GM18508 (cell line): ENCODE results near the gene YWHAE.
"Not testable (repeated sequence)": the region's sequence is repeated elsewhere in the genome, so short reads cannot be mapped to it uniquely, and the experiment has no call there.

Source experiments
- ATAC-seq: cut with Tn5 transposase; IDR thresholded peaks from one replicate; pipeline ENCODE4 v1.9.1; 2021; ENCODE audit warnings: moderate number of reproducible peaks; ENCODE audit not compliant: insufficient read depth, unreplicated experiment

YWHAE gene

DNA sequence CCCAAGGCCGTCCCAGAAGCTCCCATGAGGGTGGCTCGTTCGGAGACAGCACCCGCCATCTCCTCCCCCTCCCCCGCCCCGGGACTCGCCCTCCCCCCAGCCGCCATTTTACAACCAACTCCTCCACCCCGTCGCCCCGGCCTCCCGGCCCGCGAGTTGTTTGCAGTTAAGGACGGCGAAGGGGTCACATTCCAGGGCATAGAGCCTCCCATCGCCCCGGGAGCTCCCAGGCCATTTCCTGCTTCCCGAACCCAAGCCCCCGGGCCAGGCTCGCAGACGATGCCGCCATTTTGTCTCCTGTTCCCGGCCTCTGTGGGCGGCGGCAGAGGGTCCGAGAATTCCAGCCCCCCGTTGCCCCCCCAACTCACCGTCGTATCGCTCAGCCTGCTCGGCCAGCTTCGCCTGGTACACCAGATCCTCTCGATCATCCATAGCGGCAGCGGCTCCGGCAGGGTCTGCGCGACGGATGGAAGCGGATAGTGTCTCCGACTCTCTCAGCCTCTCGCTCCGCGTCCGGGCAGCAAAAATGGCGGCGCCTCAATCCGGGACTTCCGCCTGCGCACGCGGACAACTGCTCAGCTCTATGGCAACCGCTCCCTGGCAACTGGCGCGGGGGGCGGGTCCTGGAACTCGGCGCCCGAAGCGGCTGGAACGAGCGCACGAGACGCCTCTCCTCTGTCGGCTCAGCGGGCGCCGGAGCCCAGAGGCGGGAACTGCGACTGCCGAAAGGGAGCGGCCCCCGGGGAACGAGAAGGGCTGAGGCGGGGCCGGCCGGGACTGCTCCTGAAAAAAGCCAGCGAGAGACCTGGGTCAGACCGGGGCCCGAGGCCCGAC, at the start of gene YWHAE:
TSS of gene YWHAE (minus strand) at position 544 of the 834 bp plus-strand sequence. CDS start at position 432, 112 bp downstream.
- ATAC-seq = peak; percentile 62

DNA sequence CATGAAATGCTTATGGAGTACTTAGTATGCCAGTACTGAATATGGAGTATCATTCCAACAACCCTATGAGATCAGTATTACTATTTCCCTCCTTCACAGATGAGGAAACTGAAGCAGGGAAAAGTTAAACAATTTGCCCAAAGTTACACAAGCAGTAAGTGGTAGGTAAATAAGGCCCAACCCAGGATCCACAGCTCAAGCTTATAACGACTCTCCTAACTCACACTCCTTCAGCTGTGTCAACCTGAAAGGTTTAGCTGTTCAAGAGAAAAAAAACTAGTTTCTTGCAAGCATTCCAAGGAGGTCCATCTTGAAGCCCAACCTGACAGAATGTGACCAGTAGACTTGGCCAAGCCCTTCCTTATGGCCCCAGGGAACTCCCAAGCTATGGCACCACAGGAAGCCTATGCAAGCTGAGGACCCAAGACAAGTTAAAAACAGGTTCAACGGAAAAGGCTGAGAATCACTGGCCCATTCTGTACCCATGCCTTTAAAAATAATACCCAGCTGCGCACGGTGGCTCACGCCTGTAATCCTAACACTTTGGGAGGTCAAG, 49.5 kb upstream of the YWHAE start:
- no peak for ATAC-seq

DNA sequence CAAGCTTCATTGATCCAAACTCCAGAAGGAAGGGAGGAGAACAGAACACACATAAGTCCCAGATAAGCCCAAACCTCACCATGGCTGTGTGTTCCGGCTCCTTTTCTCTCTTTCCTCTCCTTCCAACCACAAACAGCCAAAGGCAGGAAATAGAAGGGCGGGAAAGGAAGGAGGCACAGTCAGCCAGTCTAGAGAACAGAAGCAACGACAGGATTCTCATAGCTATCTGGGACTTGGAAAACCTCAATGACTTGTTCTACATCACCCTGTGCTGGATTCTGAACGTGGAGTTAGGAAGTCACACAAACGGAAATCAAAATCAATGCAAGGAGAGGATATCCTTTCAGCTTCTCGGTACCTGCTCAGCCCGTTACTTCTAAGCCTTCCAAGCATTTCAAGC, 47.0 kb upstream of the YWHAE start:
- ATAC-seq = no peak

DNA sequence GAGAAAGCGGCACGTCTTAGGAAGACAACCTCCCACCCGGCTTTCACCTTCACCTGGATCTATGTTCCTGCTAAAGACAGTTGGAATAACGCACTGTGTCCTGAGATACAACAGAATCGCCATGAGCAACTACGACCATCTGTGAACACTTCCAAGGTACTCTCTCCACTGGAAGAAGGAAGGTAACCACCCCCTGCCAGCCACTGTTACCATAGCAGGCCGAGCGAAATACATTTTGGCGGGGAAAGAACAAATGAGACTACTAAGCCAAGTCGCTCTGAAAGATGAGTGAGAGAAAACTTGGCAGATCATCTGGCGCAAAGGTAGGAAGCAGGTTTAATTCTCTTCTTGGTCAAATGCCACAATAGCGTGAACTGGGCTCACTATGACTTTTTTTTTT, 46.2 kb upstream of the YWHAE start:
- no peak for ATAC-seq

DNA sequence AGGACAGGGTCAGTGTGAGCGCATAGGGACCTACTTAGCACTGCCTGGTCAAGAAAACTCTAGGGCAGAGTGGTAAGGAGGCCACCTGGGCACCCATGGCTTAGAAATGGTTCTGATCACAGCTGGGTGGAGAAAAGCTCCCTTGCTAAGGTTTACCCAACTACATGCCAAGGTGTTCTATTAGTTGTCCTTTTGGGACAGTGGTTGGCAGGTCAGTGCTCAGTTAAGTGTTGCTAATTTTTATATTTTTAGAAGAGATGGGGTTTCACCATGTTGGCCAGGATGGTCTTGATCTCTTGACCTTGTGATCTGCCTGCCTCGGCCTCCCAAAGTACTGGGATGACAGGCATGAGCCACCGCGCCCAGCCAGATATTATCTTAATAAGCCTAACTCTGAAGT, 45.7 kb upstream of the YWHAE start:
- not testable (repeated sequence) for ATAC-seq

DNA sequence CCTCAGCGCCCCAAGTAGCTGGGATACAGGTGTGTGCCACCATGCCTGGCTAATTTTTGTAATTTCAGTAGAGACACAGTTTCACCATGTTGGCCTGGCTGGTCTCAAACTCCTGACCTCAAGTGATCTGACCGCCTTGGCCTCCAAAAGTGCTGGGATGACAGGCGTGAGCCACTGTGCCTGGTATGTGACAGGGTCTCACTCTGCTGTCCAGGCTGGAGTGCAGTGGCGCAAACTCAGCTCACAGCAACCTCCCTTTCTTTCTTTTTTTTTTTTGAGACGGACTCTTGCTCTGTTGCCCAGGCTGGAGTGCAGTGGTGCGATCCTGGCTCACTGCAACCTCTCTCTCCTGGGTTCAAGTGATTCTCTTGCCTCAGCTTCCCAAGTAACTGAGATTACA, 42.7 kb upstream of the YWHAE start:
- ATAC-seq = not testable (repeated sequence)

DNA sequence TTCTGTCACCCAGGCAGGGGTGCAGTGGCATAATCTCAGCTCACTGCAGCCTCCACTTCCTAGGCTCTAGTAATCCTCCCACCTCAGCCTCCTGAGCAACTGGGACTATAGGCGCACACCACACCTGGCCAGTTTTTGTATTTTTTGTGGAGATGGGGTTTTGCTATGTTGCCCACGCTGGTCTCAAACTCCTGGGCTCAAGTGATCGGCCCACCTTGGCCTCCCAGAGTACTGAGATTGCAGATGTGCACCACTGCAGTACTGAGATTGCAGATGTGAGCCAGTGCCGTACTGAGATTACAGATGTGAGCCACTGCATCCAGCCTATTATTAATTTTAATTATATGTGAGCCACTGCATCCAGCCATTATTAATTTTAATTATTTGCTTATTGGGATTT, 42.2 kb upstream of the YWHAE start:
- ATAC-seq = no peak

DNA sequence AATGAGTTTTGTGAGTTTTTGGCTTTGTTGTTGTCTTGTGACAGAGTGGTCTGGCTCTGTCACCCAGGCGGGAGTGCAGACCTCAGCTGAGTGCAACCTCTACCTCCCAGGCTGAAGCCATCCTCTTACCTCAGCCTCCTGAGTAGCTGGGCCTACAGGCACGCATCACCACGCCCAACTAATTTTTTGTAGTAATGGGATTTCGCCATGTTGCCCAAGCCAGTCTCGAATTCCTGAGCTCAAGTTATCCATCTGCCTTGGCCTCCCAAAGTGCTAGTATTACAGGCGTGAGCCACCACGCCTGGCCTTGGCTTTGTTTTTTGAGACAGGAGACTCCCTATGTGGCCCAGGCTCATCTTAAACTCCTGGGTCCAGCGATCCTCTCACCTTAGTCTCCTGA, 40.9 kb upstream of the YWHAE start:
- no peak for ATAC-seq

DNA sequence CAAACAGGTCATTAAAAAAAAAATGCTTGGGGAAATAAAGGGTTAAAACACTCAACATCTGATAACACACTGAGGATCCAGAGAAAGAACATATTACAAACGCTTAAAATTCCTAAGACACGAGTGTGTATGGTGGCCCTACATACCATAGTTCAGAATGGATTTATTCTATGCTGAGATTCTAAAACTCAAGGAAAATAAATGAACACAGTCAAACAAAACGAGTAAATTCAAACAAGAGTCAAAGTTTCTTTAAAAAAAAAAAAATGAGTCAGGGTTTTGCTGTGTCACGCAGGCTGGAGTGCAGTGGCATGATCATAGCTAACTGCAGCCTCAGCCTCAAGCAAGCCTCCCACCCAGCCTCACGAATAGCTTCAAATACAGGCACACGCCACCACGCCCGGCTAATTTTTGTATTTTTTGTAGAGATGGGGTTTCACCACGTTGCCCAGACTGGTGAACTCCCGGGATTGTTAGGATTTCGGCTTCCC, 38.6 kb upstream of the YWHAE start:
- ATAC-seq = no peak

DNA sequence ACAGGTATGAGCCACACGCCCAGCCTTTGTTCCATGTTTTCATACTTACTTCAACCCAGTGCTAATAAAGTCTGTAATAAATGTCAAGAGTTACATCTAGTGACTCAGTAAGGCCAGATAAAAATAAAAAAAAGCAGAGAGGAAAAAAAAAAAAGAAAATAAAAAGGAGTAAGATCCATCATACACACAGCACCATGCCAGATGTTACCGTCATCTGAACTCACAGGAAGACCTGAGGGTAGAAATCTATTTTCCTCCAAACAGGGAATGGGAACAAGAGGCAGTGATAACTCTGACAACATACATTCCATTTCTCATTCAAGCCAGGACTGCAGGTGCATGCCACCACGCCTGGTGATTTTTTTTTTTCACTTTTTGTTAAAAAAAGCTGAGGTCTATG, 35.3 kb upstream of the YWHAE start:
- no peak for ATAC-seq

DNA sequence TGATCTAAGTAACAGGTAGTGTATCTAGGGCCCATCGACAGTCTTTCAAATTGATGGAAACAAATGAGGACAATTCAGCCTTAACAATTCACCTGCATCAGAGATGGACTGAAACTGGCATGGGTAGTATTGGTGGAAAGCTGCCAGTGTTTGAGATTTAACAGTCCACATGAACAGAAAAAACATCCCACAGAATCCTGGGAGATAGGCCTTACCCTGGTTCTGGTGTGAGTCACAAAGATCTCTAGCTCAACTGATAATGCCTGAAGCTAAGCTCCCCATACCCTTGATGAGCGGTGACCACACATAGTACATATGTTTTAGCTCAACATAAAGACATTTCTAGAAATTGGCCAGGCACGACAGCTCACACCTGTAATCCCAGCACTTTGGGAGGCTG, 34.1 kb upstream of the YWHAE start:
- no peak for ATAC-seq

DNA sequence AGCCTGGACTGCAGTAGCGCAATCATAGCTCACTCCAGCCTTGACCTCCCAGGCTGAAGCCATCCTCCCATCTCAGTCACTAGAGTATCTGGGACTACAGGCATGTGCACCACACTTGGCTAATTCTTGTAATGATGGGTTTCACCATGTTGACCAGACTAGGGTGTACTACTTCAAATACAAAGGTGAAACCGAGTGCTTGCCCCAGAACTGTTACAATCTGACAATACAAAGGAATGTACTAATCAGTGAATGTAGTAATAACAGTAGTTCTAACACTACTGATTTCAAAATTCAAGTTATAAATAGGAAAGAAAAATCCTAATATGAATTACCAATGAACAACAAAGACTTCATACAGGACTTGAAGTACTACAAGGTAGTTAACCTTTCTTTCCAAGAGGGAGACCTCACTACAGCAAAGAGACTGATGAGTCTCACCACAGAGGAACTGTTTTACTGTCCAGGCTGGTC, 31.6 kb upstream of the YWHAE start:
- ATAC-seq = no peak

DNA sequence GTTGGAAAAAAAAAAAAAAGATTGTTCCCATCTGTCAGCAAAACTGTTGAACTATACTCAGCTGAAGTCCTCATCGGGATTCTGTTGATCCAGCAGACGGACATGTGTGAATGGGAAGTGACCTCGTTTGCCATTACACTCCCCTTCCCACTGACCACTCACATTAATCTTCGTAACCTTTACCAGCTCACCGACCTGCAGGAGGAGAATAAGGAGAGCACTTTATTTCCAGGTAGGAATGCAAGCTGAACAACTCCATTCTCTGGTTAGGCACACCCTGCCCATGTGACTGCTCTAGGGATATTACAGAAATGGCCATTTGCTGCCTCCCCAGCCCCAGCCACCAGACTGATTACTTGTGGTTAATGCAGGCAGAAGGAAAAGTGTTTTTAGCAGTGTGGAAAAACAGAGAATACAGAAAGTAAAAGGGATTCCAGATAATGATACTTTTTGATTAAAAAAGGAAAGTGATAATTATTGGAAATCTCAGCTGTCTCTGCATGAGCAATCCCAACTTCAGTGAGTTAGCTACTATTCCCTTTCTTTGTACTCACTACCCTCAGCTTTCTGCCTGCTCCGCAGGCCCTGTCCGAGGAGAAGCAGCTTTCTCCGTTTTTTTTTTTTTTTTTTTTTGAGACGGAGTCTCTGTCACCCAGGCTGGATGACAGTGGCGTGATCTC, 23.6 kb upstream of the YWHAE start:
- ATAC-seq = no peak

DNA sequence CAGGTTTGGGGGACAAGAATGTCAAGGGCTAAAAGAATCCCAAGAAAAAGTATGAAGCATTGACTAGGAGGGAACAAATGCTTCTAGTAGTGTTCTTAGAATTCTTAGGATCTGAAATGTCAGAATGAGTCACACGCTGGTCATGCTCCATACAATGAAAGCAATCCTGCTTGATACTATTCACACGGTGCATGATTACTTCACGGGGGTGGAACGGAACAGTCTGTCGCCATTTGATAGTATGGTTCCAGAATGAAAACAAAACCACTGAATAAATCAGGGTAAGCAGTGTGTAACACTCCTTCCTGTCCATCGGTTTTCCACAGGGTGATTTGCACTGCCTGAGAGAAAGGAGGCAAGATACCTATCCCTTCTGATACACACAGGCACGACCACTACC, 22.9 kb upstream of the YWHAE start:
- no peak for ATAC-seq

DNA sequence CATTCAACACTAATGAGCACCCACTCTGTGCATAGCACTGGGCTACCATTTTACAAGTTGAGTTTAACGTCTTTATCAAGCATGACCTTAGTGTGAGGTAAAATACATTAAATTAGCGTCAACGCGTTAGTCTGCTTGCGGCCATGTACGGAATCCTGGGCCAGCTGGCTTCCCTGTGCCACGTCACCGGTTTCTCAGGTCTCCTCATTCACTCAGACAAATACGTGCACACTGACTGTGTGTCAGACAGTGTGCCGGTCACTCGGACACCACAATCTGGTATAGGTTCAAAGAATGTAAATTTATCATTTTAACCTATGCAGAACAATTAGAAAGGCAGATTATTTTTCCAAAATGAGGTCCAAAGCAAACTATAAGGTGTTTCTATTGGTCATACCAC, 21.4 kb upstream of the YWHAE start:
- ATAC-seq = no peak

DNA sequence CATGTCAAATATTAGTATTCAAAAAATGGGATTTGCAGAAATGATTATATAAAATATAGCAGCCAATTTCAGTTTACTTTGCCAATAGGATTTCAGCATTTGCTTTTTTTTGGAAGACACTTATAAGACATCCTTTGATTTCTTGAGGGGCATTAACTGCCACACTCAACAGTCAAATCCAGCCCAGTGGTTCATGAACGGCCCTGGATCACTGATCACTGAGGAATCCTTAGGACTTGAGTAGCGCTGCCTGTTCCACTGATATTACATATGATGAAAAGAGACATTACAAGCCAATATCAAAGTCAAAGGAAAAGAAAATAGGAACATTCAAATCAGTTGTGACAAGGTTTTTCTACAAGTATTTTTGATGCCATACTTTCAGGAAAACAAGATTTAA, 21.0 kb upstream of the YWHAE start:
- no peak for ATAC-seq

DNA sequence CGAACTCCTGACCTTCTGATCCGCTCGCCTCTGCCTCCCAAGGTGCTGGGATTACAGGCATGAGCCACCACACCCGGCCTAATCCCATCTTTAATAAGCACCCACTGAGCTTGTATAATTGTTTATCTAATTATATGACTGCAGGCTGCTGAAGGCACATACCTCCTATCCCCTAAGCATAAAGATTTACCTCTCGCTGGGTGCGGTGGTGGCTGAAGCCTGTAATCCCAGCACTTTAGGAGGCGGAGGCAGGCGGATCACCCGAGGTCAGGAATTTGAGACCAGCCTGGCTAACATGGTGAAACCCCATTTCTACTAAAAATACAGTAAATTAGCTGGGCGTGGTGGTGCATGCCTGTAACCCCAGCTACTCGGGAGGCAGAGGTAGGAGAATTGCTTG, 20.1 kb upstream of the YWHAE start:
- ATAC-seq = no peak

DNA sequence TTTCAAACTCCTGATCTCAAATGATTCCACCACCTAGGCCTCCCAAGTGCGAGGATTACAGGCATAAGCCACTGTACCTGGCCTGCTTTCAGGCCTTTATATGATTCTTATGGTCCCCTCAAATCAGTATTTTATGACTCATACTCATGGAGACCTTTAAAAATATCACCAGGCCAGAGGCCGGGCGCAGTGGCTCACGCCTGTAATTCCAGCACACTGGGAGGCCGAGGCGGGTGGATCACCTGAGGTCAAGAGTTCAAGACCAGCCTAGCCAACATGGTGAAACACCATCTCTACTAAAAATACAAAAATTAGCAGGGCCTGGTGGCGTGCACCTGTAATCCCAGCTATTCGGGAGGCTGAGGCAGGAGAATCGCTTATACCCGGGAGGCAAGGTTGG, 18.5 kb upstream of the YWHAE start:
- not testable (repeated sequence) for ATAC-seq

DNA sequence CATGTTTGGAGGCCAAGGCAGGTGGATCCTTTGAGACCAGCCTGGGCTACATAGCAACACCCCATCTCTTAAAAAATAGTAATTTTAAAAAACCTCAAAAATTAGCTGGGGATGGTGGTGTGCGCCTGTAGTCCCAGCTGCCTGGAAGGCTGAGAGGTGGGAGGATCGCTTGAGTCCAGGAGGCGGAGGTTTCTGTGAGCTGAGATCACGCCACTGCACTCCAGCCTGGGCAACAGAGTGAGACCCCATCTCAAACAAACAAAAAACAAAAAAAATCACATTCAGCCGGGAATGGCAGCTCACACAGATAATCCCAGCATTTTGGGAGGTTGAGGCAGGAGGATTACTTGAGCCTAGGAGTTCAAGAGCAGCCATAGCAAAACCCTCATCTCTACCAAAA, 16.4 kb upstream of the YWHAE start:
- ATAC-seq = no peak

DNA sequence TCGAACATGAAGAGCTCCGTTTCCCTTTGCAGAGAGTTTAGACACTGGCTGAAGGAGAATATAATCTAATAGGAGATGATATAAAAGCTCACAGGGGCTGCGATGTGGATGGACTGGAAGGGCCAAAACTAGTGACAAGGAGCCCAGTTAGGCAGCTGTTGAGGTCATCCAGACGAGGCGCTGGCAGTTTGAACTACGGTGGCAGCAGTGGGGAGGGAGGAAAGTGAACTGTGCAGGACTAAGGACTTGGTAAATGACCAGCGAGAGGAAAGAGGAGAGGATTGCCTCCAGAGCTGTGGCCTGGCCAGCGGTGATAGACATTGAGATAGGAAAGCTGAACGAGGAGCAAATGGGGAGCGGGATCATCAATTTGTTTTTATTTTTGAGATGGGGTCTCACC, 14.6 kb upstream of the YWHAE start:
- no peak for ATAC-seq

DNA sequence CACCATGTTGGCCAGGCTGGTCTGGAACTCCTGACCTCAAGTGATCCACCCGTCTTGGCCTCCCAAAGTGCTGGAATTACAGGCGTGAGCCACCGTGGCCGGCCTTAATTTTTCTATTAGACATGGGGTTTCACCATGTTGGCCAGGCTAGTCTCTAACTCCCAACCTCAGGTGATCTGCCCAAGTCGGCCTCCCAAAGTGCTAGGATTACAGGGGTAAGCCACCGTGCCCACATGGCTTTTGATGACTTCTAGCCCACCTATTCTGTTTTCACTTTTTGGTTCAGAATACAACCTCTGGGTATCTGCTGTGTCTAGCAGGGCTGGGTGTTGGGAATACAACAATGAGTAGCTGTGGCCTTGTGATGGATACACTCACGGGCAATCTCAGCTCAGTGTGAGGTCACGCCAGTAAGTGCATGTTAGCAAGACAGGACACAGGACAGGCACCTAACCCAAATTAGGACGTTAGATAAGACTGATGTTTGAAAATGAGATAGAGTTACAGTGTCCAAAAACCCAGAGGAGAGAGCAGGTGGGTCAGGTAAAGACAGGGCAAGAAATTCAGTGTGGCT, 14.1 kb upstream of the YWHAE start:
- no peak for ATAC-seq
